ENCODE data around the gene PTTG1.

- TF ChIP-seq CTCF (IDR thresholded peaks at IDR 0.05), result no peak
- TF ChIP-seq POLR2A (IDR thresholded peaks at IDR 0.05), result no peak
Measured at GRCh38 chr5:160419458-160420330, 2.0 kb upstream of the PTTG1 start.
